Astrocyte of the cerebellum (primary cell): ENCODE measurements around the gene KRTAP12-1.
"Not testable (repeated sequence)": the region's sequence is repeated elsewhere in the genome, so short reads cannot be mapped to it uniquely, and the experiment has no call there.

Source experiments
- DNase-seq: peaks from one replicate; pipeline ENCODE4 v3.0.0-alpha.2; 2011; ENCODE audit warnings: low read depth
- H3K4me3 ChIP-seq: 2 replicates; pipeline ENCODE4 v1.5.1; 2011; ENCODE audit warnings: mild to moderate bottlenecking, low read depth, low read length, moderate library complexity
- in situ Hi-C: cut with HindIII; loops from 2 replicates; pipeline ENCODE4 v1.10.0; 2017; ENCODE audit warnings: low sequenced_read_pairs
- TF ChIP-seq, protein P1 (sequence below): IDR thresholded peaks from 2 replicates; pipeline ENCODE4 v1.5.1; 2012; ENCODE audit warnings: low read length, low read depth, moderate library complexity, mild to moderate bottlenecking; ENCODE audit errors: missing control alignments

KRTAP12-1 gene

DNA sequence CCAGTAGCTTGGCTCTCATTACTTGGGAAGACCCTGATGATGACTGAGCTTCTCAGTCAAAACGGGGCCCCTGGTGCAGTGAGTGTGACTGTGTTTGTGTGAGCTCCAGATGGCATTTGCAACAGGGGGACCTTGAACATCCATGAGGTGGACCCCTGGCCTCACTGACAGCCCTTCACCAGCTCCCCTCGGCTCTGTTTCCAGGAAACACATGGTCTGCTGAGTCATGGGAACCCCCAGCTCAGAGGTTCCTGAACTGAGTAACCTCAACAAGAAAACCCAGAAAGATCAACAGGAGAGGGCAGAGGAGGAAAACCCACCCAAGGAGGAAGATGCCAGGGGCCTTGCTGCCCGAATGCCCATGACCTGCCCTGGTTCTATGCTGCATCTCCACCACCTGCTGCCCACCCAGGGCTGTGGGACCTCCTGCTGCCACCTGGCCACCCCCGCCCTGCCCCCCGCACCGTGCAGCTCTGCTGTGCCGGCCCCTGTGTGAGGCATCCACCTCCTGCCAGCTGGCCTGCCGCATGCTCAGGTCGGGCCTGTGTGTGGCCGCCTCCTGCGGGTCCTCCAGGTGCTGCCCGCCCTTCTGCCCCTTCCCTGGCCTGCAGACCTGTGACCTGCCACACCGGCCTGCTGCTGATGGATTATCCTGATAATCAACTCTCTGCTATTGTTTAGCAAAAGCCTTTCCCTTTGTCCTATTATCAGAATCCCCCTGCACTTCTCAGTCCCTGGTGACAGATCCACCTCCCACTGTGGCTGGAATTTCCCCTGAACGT is 4.2 kb upstream of the KRTAP12-1 start:
- H3K4me3 ChIP-seq, result no peak overlapping the region
- in situ Hi-C loops, result no loop called here
- DNase-seq, result no peak
- TF ChIP-seq, protein P1, sequence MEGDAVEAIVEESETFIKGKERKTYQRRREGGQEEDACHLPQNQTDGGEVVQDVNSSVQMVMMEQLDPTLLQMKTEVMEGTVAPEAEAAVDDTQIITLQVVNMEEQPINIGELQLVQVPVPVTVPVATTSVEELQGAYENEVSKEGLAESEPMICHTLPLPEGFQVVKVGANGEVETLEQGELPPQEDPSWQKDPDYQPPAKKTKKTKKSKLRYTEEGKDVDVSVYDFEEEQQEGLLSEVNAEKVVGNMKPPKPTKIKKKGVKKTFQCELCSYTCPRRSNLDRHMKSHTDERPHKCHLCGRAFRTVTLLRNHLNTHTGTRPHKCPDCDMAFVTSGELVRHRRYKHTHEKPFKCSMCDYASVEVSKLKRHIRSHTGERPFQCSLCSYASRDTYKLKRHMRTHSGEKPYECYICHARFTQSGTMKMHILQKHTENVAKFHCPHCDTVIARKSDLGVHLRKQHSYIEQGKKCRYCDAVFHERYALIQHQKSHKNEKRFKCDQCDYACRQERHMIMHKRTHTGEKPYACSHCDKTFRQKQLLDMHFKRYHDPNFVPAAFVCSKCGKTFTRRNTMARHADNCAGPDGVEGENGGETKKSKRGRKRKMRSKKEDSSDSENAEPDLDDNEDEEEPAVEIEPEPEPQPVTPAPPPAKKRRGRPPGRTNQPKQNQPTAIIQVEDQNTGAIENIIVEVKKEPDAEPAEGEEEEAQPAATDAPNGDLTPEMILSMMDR, result no peak

DNA sequence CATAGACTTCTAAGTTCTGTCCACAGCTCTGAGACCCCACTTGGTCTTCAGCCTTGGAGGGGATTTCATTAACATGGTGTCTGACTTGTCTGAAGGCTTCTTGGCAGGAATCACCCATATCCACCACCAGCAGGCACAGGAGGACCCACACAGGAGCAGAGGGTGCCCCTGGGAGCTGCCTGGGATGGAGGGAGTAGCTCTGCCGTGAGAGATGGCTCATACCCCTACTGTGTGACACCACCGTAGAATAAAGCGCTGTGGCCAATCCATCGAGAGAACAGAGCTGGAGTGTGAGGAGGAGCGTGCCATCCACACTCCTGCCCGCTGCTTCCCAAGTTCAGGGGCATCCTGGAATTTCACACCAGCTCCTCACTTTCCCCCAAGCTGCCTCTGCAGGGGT is 3.1 kb upstream of the KRTAP12-1 start:
- in situ Hi-C loops, DNase-seq, H3K4me3 ChIP-seq: not testable (repeated sequence)

DNA sequence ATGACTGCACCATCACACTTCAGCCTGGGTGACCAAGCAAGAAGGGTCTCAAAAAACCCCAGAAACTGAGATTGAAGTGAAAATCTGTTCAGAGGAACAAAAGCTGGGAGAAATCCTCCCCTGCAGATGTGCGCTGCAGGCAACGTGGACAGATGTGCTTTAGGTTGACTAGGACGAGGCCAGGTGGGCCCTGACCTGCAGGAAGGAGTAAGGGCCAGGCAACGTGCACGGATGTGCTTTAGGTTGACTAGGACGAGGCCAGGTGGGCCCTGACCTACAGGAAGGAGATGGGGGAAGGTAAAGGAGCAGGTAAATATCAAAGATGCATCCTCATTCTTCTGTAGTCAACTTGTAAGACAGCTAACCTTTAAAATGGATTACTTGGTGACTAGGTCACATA is 2.5 kb upstream of the KRTAP12-1 start:
- TF ChIP-seq, protein P1, result no peak
- no peak overlapping the region for H3K4me3 ChIP-seq
- in situ Hi-C loops, result no loop called here

DNA sequence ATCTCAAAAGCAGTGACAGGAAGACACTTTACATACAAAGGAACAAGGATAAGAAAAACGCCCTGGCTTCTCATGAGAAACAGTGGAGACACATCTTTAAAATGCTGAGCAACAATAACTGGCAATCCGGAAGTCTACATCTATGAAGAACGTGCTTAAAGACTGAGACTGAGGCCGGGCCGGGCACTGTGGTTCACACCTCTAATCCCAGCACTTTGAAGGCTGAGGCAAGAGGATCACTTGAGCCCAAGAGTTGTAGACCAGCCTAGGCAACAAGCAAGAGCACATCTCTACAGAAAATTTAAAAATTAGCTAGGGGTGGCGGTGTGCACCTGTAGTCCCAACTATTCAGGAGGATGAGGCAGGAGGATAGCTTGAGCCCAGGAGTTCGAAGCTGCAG is 2.1 kb upstream of the KRTAP12-1 start:
- in situ Hi-C loops, result no loop called here
- no peak for DNase-seq
- TF ChIP-seq, protein P1, result no peak
- no peak overlapping the region for H3K4me3 ChIP-seq

More for the DNA sequence above, 2.5 kb upstream of the KRTAP12-1 start:
- no peak for DNase-seq

DNA sequence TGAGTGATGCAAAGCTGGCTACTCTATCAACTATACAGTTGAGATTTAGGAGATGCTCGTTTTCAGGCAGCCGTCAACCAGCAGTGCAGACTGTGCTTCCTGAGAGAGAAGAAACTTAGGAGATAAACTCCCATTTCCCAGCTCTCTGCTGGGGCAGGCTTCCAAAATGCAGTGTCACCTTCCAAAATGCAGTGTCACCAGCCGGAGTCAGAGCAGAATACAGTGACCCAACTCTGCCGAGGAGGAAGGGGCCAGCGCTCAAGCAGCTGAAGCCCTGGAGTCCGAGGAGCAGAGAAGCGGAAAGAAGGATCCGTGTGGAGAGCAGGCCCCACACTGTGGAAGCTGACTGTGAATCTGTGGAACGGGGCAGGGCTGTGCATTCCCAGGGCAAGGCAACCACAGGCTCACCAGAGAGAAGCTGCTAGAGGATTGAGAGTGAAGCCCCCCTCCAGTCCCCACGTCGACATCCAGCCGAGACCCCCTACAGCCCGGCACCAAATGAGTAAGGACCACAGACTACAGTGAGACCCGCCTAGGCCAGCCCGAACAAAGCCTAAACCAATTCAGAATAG is 703 bp upstream of the KRTAP12-1 start:
- in situ Hi-C loops, result no loop called here
- no peak overlapping the region for H3K4me3 ChIP-seq
- TF ChIP-seq, protein P1, result no peak
- DNase-seq, result no peak

DNA sequence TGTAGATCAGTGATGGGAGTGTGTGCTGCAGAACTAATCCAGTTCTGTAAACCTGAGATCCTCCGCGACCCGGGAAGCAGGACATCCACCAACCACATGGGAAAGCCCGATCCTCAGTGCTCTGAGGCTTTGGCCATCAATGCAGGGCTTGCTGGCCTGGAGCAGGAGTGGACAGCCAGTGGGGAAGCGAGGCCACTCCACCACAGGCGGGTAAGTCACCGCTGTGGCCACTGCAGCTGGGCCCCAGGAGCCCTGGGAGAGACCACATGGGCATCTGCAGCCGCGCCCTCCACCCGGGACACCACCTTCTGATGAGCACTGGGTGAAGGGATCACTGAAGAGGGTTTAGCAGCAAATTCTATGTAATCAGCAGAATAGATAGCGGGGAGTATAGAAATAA is 811 bp downstream of the KRTAP12-1 start:
- in situ Hi-C loops, result no loop called here
- TF ChIP-seq, protein P1, result no peak
- no peak overlapping the region for H3K4me3 ChIP-seq
- DNase-seq, result no peak

DNA sequence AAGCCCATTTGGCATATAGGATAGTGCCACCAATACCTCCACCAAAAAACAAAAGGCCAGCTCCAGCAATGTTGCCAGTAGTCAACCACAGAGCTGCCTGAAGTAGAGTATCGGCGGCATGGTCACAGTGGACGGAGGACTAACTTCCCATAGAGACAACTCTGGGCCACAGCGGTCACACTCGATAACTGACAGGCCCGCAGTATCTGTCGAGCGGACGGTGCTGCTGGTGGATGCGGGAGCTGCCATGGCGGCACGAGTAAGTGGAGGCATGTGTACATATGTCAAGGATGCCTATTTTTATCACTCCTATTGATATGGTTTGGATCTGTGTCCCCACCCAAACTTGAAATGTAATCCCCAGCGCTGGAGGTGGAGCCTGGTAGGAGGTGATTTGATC is 4.1 kb downstream of the KRTAP12-1 start:
- in situ Hi-C loops, result no loop called here
- H3K4me3 ChIP-seq, result no peak overlapping the region
- no peak for DNase-seq

More for the DNA sequence above, 4.1 kb downstream of the KRTAP12-1 start:
- TF ChIP-seq, protein P1, result no peak
